ENCODE data around the gene TSR3. TPM values are rescaled to one million over a fixed set of nuclear protein-coding genes. Genes with fewer than 3 reads are reported as not detected.

TSR3 gene
- total RNA-seq, 2 donors from 2014 or later = 64.9 to 67.4 TPM

DNA sequence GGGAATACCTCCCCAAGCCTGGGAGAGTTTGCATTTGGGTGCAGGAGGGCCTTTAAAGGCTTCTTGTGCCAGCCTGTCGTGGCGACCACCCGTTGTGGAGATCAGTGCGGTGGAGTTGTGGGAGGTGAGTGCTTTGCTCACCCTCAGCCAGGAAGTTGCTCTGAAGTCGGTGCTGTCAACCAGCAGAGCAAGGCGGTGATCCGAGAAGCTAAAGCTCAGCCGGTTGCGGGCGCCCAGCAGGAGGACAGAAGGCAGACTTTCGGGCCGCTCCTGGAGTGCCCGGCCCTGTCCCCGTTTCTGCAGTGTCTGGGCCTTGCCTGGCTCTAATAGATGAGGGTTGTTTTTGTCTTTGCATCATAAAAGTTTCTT lies 40.9 kb downstream of the TSR3 start:
- peak overlapping the region; percentile 94 for H3K27ac Mint-ChIP-seq
- Histone ChIP-seq H3K9me3 (ENCODE audit: control insufficient read depth, low read length) (no peaks in the 10 kb centered on the region), H3K36me3 (ENCODE audit: control insufficient read depth, insufficient read depth, low read length) (peaks cover 27% of the 10 kb centered on the region), H3K4me3 (ENCODE audit: low read length) (peak overlapping the region; percentile 97), H3K9ac (ENCODE audit: extremely low read depth, low read length, poor library complexity, severe bottlenecking) (peak overlapping the region; percentile 87), H3K27me3 (ENCODE audit: control insufficient read depth, insufficient read depth, low read length, poor library complexity, severe bottlenecking) (no peaks in the 10 kb centered on the region), H3K27ac (ENCODE audit: low read depth, low read length) (no peak overlapping the region), H3K4me1 (ENCODE audit: control insufficient read depth, insufficient read depth, low read length) (no peaks in the 10 kb centered on the region)
- 0 to 8% methylated on average over 5 to 14 of the region's 14 CpGs for WGBS, 2 experiments (ENCODE audit: insufficient coverage in 1 of 2, insufficient read length in 1 of 2)
- peak overlapping the region; percentile 88 for H3K4me3 Mint-ChIP-seq
- DNase-seq = no peak
- H3K27me3 Mint-ChIP-seq (ENCODE audit: insufficient read depth) = no peaks in the 10 kb centered on the region
- H3K36me3 Mint-ChIP-seq (ENCODE audit: low read depth) = peaks cover 27% of the 10 kb centered on the region
- H3K4me1 Mint-ChIP-seq = peaks cover 11% of the 10 kb centered on the region
- H3K9me3 Mint-ChIP-seq = no peaks in the 10 kb centered on the region
- TF ChIP-seq, protein P1, sequence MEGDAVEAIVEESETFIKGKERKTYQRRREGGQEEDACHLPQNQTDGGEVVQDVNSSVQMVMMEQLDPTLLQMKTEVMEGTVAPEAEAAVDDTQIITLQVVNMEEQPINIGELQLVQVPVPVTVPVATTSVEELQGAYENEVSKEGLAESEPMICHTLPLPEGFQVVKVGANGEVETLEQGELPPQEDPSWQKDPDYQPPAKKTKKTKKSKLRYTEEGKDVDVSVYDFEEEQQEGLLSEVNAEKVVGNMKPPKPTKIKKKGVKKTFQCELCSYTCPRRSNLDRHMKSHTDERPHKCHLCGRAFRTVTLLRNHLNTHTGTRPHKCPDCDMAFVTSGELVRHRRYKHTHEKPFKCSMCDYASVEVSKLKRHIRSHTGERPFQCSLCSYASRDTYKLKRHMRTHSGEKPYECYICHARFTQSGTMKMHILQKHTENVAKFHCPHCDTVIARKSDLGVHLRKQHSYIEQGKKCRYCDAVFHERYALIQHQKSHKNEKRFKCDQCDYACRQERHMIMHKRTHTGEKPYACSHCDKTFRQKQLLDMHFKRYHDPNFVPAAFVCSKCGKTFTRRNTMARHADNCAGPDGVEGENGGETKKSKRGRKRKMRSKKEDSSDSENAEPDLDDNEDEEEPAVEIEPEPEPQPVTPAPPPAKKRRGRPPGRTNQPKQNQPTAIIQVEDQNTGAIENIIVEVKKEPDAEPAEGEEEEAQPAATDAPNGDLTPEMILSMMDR (conservative IDR thresholded peaks at IDR 0.05) = no peak

DNA sequence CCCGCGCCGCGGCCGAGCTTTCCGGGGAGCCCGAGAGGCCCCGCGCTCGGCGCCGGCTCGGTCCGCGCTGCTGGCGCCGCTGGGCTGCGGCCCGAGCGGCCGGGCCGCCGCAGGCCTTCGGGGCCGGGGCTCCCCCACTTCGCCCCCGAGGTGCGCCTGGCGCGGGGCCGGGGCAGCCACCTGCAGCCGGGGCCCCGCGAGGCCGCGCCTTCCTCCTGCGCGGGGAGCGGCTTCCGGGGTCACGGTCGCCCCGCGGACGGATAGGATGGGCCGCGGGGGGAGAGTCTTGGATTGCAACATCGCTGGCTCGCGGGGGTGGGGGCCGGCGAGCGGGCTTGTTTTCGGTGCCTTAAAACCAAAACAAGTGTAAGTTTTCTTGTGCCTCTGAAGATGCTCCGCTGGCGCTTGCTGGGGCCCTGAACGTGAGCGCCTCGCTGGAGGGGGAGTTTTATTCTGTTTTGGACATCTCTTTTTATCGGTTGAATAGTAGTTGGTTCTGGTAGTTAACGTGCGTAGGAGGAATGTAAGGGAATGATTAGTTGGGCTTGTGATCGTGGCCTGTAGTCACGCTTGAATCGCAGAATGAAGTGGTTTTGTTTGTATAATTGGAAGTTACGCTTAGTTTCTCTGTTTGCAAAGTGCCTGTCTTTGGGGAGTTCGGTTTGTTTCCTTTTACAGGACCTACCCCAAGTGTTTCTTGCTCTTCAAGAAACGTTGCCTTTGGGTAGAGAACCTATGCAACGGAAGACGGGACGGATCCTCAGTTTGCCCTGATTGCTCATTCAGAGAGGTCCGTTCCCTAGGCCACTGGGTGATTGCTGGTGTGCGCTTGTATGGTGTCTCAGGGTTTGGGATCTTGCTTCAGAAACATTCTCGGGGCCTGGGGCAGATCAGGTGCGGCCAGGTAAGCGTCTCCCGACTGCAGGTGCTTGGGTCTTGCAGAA lies 41.5 kb downstream of the TSR3 start:
- Histone ChIP-seq H3K9ac (ENCODE audit: extremely low read depth, low read length, poor library complexity, severe bottlenecking) (peak overlapping the region; percentile 87), H3K27ac (ENCODE audit: low read depth, low read length) (no peak overlapping the region), H3K36me3 (ENCODE audit: control insufficient read depth, insufficient read depth, low read length) (peaks cover 21% of the 10 kb centered on the region), H3K9me3 (ENCODE audit: control insufficient read depth, low read length) (no peaks in the 10 kb centered on the region), H3K4me1 (ENCODE audit: control insufficient read depth, insufficient read depth, low read length) (no peaks in the 10 kb centered on the region), H3K4me3 (ENCODE audit: low read length) (peak overlapping the region; percentile 97), H3K27me3 (ENCODE audit: control insufficient read depth, insufficient read depth, low read length, poor library complexity, severe bottlenecking) (no peaks in the 10 kb centered on the region)
- DNase-seq = no peak
- H3K27me3 Mint-ChIP-seq (ENCODE audit: insufficient read depth) = no peaks in the 10 kb centered on the region
- peaks cover 11% of the 10 kb centered on the region for H3K4me1 Mint-ChIP-seq
- no peaks in the 10 kb centered on the region for H3K9me3 Mint-ChIP-seq
- peak overlapping the region; percentile 94 for H3K27ac Mint-ChIP-seq
- H3K4me3 Mint-ChIP-seq = peak overlapping the region; percentile 88
- peaks cover 21% of the 10 kb centered on the region for H3K36me3 Mint-ChIP-seq (ENCODE audit: low read depth)
- 1% methylated on average over 50 to 77 of the region's 77 CpGs for WGBS, 2 experiments (ENCODE audit: insufficient coverage in 1 of 2, insufficient read length in 1 of 2)
- TF ChIP-seq, protein P1 (conservative IDR thresholded peaks at IDR 0.05) = no peak

DNA sequence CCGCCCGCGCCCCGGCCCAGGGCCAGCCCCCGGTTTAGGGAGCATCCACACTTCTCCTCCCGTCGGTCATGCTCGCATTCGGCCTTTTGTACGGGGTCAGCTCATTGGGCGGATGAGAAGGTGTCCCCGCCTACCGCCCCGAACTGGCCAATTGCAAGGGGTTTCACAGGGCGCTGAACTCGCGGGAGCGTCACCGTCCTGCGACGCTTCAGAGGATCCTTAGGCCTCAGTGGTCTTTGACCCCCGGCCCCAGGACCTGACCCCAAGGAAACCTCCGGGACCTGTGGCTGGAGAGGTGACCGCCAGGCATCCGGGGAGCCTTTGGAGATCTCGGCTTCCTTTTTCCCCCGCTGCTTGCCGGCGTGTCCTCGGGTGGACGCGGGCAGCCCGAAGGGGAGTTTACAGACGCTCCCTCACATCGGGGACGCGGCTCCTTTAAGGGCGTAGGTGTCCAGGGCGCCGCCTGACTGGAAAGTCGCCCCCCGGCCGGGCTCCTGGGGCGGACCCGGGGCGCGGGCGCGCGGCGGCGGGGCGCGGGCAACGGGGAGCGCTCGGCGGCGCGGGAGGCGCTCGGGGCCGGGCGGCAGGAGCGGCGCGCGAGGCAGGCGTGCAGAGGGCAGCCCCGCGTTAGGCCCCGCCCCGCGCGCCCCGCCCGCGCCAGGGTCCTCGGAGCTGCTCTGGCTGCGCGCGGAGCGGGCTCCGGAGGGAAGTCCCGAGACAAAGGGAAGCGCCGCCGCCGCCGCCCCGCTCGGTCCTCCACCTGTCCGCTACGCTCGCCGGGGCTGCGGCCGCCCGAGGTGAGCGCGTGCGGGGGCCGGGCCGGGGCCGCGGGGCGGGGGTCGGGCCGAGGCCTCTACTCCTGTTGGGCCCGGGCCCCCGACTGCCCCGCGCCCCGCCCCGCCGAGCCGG lies 42.4 kb downstream of the TSR3 start, which contains the start of gene UBE2I:
Gene UBE2I (plus strand): TSS at position 660 of the 909 bp plus-strand sequence. CDS start 4,395 bp downstream, outside the sequence.
- 0% methylated on average over 27 to 117 of the region's 117 CpGs for WGBS, 2 experiments (ENCODE audit: insufficient coverage in 1 of 2, insufficient read length in 1 of 2)
- peaks cover 13% of the 10 kb centered on the region for H3K36me3 ChIP-seq (ENCODE audit: control insufficient read depth, insufficient read depth, low read length)
- H3K4me3 ChIP-seq (ENCODE audit: low read length) = peak within 1 kb of the TSS; percentile 97
- TF ChIP-seq, protein P1 (conservative IDR thresholded peaks at IDR 0.05) = no peak
- H3K4me1 ChIP-seq (ENCODE audit: control insufficient read depth, insufficient read depth, low read length) = no peaks in the 10 kb centered on the region
- H3K4me1 Mint-ChIP-seq = peaks cover 11% of the 10 kb centered on the region
- H3K9me3 Mint-ChIP-seq = no peaks in the 10 kb centered on the region
- H3K27me3 ChIP-seq (ENCODE audit: control insufficient read depth, insufficient read depth, low read length, poor library complexity, severe bottlenecking) = no peaks in the 10 kb centered on the region
- H3K9me3 ChIP-seq (ENCODE audit: control insufficient read depth, low read length) = no peaks in the 10 kb centered on the region
- H3K4me3 Mint-ChIP-seq = peak within 1 kb of the TSS; percentile 88
- peak within 1 kb of the TSS; percentile 100 for H3K9ac ChIP-seq (ENCODE audit: extremely low read depth, low read length, poor library complexity, severe bottlenecking)
- H3K27ac ChIP-seq (ENCODE audit: low read depth, low read length) = peak within 1 kb of the TSS; percentile 100
- H3K27ac Mint-ChIP-seq = peak within 1 kb of the TSS; percentile 100
- H3K36me3 Mint-ChIP-seq (ENCODE audit: low read depth) = peaks cover 13% of the 10 kb centered on the region
- H3K27me3 Mint-ChIP-seq (ENCODE audit: insufficient read depth) = no peaks in the 10 kb centered on the region
- DNase-seq = peak; percentile 99

Measured in endodermal cell (in vitro differentiated cells).